Measurements from ENCODE around the gene NF2. TPM values are rescaled to one million over a fixed set of nuclear protein-coding genes. Genes with fewer than 3 reads are reported as not detected.

NF2 gene
- total RNA-seq, 1 donor from 2014 or later, result 38.5 TPM

- no peak overlapping the region for H3K4me3 ChIP-seq
- DNase-seq, result no peak
- no peak for TF ChIP-seq CTCF (IDR thresholded peaks at IDR 0.05; ENCODE audit: borderline replicate concordance)
- H3K36me3 ChIP-seq, result peaks cover 10% of the 10 kb centered on the region
- intact Hi-C loops (cut with micrococcal nuclease), result no loop called here
- no peak overlapping the region for H3K27ac ChIP-seq (replicated peaks)
- no peaks in the 10 kb centered on the region for H3K27me3 ChIP-seq (ENCODE audit: low read depth)
- H3K9me3 ChIP-seq (replicated peaks), result no peaks in the 10 kb centered on the region
- peaks cover 10% of the 10 kb centered on the region for H3K4me1 ChIP-seq
Measured at GRCh38 chr22:29567338-29567737, 36.1 kb upstream of the NF2 start.

- Histone ChIP-seq H3K36me3 (peaks cover 10% of the 10 kb centered on the region), H3K27me3 (ENCODE audit: low read depth) (no peaks in the 10 kb centered on the region), H3K4me3 (no peak overlapping the region), H3K9me3 (replicated peaks) (no peaks in the 10 kb centered on the region), H3K4me1 (peaks cover 3% of the 10 kb centered on the region), H3K27ac (replicated peaks) (no peak overlapping the region)
- DNase-seq, result no peak
- no peak for TF ChIP-seq CTCF (IDR thresholded peaks at IDR 0.05; ENCODE audit: borderline replicate concordance)
- intact Hi-C loops (cut with micrococcal nuclease), result no loop called here
Measured at GRCh38 chr22:29569011-29569678, 34.3 kb upstream of the NF2 start.

- no peak overlapping the region for H3K27ac ChIP-seq (replicated peaks)
- TF ChIP-seq CTCF (IDR thresholded peaks at IDR 0.05; ENCODE audit: borderline replicate concordance), result no peak
- intact Hi-C loops (cut with micrococcal nuclease), result no loop called here
- no peak for DNase-seq
- H3K9me3 ChIP-seq (replicated peaks), result no peaks in the 10 kb centered on the region
- H3K4me3 ChIP-seq, result no peak overlapping the region
- no peaks in the 10 kb centered on the region for H3K4me1 ChIP-seq
- no peaks in the 10 kb centered on the region for H3K27me3 ChIP-seq (ENCODE audit: low read depth)
- H3K36me3 ChIP-seq, result peaks cover 10% of the 10 kb centered on the region
Measured at GRCh38 chr22:29570456-29570855, 33.0 kb upstream of the NF2 start.

- Histone ChIP-seq H3K27me3 (ENCODE audit: low read depth) (no peaks in the 10 kb centered on the region), H3K27ac (replicated peaks) (no peak overlapping the region), H3K4me3 (no peak overlapping the region), H3K4me1 (no peaks in the 10 kb centered on the region), H3K9me3 (replicated peaks) (no peaks in the 10 kb centered on the region), H3K36me3 (peaks cover 10% of the 10 kb centered on the region)
- intact Hi-C loops (cut with micrococcal nuclease), result no loop called here
- TF ChIP-seq CTCF (IDR thresholded peaks at IDR 0.05; ENCODE audit: borderline replicate concordance), result no peak
- no peak for DNase-seq
Measured at GRCh38 chr22:29570912-29571549, 32.4 kb upstream of the NF2 start.

- no peaks in the 10 kb centered on the region for H3K27me3 ChIP-seq (ENCODE audit: low read depth)
- no peaks in the 10 kb centered on the region for H3K36me3 ChIP-seq
- intact Hi-C loops (cut with micrococcal nuclease), result no loop called here
- no peaks in the 10 kb centered on the region for H3K9me3 ChIP-seq (replicated peaks)
- H3K4me3 ChIP-seq, result no peak overlapping the region
- TF ChIP-seq CTCF (IDR thresholded peaks at IDR 0.05; ENCODE audit: borderline replicate concordance), result no peak
- H3K27ac ChIP-seq (replicated peaks), result no peak overlapping the region
- no peak for DNase-seq
- H3K4me1 ChIP-seq, result no peaks in the 10 kb centered on the region
Measured at GRCh38 chr22:29574762-29575450, 28.5 kb upstream of the NF2 start.

Measured in left ventricle myocardium inferior (tissue), 1 donor.